IPS-11a (cell line): Measurements from ENCODE around the gene KDM4D.
A peak's percentile ranks its signal among the peaks of the same experiment; 100 is the strongest.
"Not testable (repeated sequence)": the region's sequence is repeated elsewhere in the genome, so short reads cannot be mapped to it uniquely, and the experiment has no call there.

Experiments
- H3K4me3 ChIP-seq: one replicate; pipeline ENCODE4 v1.5.1; 2013; ENCODE audit warnings: low read depth, low read length, control low read depth

The KDM4D gene

DNA sequence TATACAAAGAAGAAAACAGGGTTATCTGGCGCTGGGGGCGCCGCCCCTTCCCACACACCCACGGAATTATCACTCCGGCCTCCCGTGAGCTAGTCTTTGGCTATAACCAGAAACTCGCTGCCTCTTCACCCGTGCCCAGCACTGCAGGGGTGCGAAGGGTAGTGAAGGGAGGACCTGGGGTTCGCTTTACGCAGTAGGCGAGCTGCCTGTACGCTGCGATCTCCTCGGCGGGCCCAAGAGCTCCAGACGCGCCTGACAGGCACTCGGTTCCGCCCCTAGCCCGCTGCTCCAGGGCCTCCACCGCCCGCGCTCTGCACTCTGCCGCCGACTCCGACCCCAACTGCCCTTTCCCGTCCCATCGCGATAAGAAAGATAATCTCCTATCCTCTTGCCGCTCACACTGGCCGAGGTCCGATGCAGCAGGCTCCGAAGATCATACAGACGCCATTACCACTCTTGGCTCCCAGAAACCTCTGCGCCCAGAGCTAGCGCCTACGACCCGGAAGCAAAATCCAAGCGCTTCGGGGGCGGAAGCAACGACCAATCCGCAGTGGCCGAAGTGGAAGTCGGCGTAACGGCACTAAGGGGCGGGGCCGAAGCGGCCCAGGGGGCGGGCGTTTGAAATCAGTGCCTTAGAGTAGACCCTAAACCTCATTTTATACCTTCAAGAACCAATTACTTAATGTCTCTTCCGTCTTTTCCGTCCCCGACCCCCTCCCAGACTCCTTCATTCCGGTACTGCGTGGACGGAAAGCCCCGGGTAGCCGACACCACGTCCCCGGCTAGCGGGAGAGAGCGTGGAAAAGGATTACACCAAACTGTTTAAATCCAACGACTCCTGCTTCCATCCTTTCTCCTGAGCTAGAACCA is at the start of gene KDM4D, which contains the start of gene CWC15:
TSS of gene KDM4D (plus strand) at position 611 of the 870 bp plus-strand sequence. CDS start 23,664 bp downstream, outside the sequence.
TSS of gene CWC15 (minus strand) at position 458 of the 870 bp plus-strand sequence. CDS start 1,371 bp downstream, outside the sequence.
- peak within 1 kb of the TSS; percentile 93 for H3K4me3 ChIP-seq

- no peak overlapping the region for H3K4me3 ChIP-seq
These were observed 49.3 kb upstream of the KDM4D start for GRCh38 chr11:94924171-94924572.

DNA sequence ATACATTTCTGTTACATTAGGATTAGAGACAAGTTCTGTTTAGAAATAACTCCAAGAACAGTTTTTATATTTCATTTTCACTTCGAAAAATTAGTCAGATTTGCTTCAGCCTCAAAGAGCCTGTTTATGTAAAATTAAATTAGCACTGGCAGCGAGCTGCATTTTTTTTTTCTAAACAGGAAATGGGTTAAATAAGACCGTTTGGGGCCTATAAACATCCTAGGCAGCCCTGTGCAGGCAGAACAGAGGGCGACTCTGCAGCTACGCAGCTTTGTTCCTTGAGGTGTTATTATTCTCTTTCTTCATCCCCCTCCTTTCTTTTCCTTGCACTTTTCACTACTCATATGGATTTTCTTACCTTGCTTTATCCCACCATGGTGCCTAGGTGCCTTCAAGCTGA is 48.9 kb upstream of the KDM4D start:
- H3K4me3 ChIP-seq, result no peak overlapping the region

DNA sequence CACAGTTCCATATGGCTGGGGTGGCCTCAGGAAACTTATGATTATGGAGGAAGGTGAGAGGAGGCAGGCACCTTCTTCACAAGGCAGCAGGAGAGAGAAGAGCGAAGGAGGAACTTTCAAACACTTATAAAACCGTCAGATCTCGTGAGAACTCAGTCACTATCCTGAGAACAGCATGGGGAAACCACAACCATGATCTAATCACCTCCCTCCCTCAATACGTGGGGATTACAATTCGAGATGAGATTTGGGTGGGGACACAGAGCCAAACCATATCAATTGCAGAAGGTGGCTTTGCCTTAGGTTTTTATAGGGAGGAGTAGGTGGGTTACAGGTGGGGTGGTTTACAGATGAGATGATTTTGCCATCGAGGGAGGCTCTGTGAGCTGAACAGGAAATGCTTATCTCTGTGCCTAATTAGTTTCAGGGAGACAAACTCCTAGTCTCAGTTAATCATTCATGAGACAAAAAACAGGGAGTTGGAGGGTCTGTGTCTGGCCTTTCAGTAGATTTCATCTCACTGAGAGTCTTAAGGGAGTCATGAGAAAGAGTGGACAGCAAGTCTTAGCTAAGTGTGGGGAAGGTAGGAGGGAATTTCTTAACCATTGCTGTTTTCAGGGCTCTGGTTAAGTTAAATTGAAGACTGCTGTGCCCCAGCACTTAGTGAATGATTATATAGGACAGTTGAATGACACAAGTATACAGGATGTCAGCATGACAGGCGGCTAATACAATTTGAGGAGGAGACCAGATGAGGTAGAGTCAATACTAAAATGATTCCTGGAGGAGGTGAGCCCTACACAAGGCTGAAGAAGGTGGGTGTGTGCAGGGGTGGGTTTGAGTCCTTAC is 47.9 kb upstream of the KDM4D start:
- H3K4me3 ChIP-seq, result no peak overlapping the region

- no peak overlapping the region for H3K4me3 ChIP-seq
These were observed 47.3 kb upstream of the KDM4D start for GRCh38 chr11:94926271-94926625.

- H3K4me3 ChIP-seq, result no peak overlapping the region
These were observed 46.7 kb upstream of the KDM4D start for GRCh38 chr11:94926698-94927237.

GRCh38 chr11:94928117-94928990 is 45.2 kb upstream of the KDM4D start:
- H3K4me3 ChIP-seq, result no peak overlapping the region

GRCh38 chr11:94932072-94932471 is 41.4 kb upstream of the KDM4D start:
- H3K4me3 ChIP-seq, result not testable (repeated sequence)

DNA sequence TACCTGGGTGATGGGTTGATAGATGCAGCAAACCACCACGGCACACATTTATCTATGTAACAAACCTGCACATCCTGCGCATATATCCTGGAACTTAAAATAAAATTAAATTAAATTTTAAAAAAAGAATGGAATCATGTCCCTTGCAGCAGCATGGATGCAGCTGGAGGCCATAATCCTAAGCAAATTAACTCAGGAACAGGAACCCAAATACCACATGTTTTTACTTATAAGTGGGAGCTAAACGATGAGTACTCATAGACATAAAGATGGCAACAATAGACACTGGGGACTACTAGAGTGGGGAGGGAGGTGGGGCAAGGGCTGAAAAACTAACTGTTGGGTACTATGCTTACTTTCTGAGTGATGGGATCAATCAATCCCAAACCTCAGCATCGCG is 41.0 kb upstream of the KDM4D start:
- no peak overlapping the region for H3K4me3 ChIP-seq

DNA sequence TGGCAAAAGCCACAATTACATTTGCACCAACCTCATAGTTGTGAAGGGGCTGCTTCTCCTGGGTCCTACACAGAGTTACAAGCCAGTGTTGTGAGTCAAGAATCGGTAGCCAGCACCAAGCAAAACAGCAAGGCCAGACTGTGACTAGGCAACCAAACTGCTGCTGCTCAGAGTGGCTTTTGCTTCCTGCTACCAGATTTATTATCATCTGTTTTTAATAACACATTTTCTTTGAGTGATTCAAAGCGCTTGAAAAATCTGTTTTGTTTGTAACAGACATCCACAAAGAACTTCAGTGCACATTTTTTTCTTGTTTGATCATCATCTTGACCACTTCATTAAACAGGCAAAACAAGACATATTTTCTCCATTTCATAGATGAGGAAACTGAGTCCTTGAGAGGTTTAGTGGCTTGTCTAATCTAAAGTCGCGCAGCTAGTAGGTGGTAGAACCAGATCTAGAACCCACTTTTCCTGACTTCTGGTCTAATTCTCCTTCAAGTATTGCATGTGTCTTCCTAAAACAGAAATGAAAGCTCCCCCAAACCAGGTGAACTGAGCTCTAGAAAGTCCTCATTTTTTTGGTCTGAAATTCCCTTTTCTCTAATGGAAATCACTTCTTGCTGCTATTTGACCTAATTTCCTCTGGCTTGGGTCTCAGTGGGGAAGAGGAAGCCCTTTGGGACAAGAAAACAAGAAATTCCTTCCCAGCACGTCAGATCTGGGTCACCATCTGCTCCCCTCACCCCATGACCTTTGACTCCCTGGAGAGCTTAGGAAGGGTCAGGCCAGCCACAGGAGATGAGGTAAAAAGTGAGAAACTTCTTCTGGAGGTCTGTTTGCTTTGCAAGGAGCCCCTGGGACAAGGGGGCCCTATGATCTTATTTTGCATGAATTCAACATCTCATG is 40.0 kb upstream of the KDM4D start:
- no peak overlapping the region for H3K4me3 ChIP-seq

DNA sequence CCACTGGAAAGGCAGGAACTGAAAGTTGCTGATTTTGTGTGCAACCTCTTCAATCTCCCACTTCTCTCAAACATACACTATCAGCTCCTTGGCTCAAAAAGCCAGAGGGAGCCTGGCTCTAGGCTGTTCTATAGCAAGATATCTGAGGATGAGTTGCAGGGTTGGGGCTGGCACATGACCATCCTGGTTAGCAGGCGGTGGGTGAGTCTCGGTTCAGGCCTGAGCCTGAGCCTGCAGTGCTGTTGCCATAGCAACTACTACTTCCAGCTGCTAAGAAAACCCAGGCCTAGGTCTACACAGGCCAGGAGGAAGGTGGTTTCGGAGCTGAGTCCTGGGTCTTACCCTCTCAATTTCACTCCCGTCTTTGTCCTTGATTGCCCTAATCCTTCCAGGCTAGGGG is 39.1 kb upstream of the KDM4D start:
- H3K4me3 ChIP-seq, result no peak overlapping the region

GRCh38 chr11:94934846-94935245 is 38.7 kb upstream of the KDM4D start:
- no peak overlapping the region for H3K4me3 ChIP-seq

DNA sequence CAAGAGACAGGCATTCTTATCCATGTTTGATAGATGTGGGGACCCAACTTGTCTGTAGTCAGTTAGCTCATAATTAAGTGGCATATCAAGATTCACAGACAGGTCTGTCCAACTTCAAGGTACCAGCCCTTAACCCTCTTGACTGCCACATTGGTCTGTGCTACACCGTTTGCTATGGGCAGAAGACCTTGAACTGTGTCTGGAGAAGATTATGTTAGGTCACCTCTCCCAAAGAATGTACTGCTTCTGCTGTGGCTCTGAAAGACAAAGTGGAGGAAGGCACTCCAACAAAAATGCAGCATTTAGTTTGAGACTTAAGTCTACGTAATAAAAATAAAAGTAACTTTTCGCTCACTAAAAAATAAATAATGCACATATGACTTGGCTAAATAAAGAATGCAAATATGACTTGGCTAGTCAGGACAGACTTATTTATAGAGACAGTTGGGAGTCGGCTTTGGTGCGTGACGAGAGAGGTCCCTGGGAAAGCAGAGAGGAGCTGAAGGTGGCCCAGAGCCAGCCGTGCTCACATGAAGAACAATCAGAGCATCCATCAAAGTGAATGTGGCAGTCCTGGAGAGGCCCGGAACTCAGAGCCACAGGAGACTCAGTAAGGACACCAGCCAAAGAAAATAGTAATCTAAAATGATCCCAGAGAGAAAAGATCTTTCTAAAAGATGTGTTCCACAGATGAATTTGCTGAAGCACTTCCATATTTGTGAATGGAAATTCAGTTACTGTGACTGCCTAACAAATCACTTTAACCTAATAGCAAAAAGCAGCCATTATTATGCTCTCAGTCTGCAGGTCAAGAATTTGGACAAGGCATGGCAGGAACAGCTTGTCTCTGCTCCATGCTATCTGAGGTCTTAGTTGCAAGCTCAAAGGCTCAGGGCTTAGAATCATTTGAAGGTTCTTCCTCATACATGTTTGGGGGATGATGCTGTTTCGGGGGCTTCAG is 35.1 kb upstream of the KDM4D start:
- H3K4me3 ChIP-seq, result no peak overlapping the region

DNA sequence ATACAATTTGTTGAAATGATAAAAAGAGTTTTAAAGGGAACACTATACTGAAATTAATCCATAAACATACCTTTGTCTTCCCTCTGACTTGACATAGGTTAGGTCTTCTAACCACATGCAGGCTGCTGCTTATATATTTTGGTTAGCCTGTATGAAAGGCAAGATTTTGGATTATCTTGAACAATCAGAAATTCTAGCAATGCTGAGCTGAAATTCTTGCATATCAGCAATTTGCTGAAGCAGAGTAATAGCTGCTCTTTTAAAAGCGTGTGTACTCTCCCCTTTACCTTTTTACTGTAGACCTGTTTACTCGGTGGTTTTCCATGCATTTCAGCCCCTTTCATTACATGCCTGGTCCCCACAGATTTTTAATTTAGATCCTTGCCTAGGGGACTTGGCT is 34.2 kb upstream of the KDM4D start:
- no peak overlapping the region for H3K4me3 ChIP-seq

DNA sequence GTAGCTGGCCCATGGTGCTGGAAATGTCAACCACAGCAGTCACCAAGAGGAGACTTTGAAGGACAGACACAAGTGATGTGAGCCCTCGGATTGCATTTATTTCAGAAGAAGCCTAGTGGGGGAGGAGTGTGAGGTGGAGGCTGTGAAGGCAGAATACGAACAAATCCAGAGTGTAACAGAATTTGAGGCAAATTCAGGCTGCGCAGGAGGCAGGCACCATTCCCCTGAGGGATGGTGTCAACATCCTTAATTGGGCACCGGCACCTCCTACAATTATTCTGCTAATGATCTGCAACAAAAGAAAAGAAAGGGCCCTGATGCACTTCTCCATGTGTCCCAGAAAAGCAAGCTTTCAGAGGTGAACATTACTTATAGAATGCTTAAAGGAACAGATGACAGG is 32.4 kb upstream of the KDM4D start:
- H3K4me3 ChIP-seq, result no peak overlapping the region

DNA sequence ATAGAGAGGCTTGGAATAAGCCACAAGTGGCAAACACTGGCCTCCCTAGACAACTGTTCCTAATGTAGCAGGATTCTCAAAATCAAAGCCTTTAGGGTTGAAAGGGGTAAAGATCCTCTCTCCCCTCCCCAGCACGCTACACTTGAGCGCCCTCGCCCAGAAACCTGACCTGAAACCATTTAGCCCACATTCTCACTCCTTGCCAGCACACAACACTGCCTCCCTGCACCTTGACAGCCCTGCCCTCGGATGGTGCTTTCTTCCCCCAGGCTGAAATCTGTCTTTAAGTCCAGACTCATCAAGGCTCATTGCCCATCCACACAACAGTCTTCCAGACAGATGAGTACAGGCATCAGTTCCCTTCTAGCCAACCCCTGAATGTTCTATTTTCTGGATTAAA is 26.7 kb upstream of the KDM4D start:
- H3K4me3 ChIP-seq, result no peak overlapping the region

GRCh38 chr11:94948070-94948617 is 25.4 kb upstream of the KDM4D start:
- no peak overlapping the region for H3K4me3 ChIP-seq

- H3K4me3 ChIP-seq, result no peak overlapping the region
These were observed 18.8 kb upstream of the KDM4D start for GRCh38 chr11:94954753-94955152.
